ENCODE data around the gene CDC20.

DNA sequence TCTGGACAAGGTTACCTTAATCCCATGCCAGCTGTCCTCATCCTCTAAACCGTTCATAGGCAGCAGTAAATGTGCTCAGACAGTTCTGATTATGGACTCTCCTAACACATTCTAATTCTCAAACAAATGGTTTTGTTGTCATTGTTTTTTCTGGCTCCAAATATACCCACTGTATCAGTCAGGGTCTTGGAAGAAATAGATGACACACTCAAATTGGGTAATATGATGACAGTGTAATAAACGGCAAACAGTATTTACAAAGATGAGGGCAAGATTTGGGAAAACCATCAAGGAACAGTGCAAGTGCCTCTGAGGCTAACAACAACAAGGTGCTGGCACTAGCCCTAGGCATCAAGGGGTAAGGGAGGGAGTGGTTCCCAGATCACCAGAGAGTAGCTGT is 4.3 kb upstream of the CDC20 start:
- TF ChIP-seq CTCF (conservative IDR thresholded peaks at IDR 0.05; ENCODE audit: low read depth, low read length) (no peak), MXI1 (IDR thresholded peaks at IDR 0.05; ENCODE audit: borderline replicate concordance, low read depth, low read length) (no peak), SMC3 (IDR thresholded peaks at IDR 0.05; ENCODE audit: low read depth, low read length) (no peak), USF2 (IDR thresholded peaks at IDR 0.05; ENCODE audit: low read depth, low read length) (no peak), POLR2A (IDR thresholded peaks at IDR 0.05; ENCODE audit: low read depth, low read length) (no peak), FOS (IDR thresholded peaks at IDR 0.05; ENCODE audit: low read depth, low read length) (no peak), NFE2L2 (IDR thresholded peaks at IDR 0.05; ENCODE audit: low read depth, low read length) (no peak), CEBPB (IDR thresholded peaks at IDR 0.05; ENCODE audit: low read depth, low read length) (no peak; the same call in 1 of the 2 replicates), RFX5 (IDR thresholded peaks at IDR 0.05; ENCODE audit: low read depth, low read length) (no peak), CHD1 (IDR thresholded peaks at IDR 0.05; ENCODE audit: low read depth, low read length) (no peak), BHLHE40 (IDR thresholded peaks at IDR 0.05; ENCODE audit: low read depth, low read length) (no peak)

Data from IMR-90 (cell line).